ENCODE data around the gene SPATA46.

SPATA46 gene

DNA sequence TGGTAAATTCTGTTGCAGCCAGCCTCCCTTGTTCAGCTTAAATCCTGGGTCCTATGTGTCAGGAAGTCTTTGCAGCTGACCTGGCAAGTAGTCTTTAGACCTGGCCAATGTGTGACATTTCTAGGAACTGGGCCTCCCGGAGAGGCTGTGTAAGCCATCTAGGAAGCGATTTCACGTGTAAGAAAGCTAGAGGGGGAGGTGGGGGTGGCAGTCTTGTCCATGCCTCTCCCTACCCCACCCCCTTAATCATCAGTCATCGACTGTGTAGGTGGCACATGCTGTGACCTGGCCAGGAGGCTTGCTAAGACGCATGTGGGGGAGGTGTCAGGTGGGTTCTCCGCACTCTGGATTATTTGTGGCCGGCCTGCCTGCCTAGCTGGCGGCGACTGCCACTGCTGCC lies 13.3 kb upstream of the SPATA46 start:
- H3K4me1 ChIP-seq (ENCODE audit: control insufficient read depth, insufficient read depth, low read length): peaks cover 22% of the 10 kb centered on the region
- H3K4me3 ChIP-seq (ENCODE audit: low read length): no peak overlapping the region
- H3K27me3 ChIP-seq (ENCODE audit: control insufficient read depth, insufficient read depth, low read length): no peaks in the 10 kb centered on the region
- H3K9ac ChIP-seq (ENCODE audit: low read depth, low read length): peak overlapping the region; percentile 3
- no peaks in the 10 kb centered on the region for H3K36me3 ChIP-seq (ENCODE audit: insufficient read depth, low read length)
- no peaks in the 10 kb centered on the region for H3K9me3 ChIP-seq (replicated peaks; ENCODE audit: low read length)
- H3K4me2 ChIP-seq (ENCODE audit: low read length): peak overlapping the region; percentile 50

DNA sequence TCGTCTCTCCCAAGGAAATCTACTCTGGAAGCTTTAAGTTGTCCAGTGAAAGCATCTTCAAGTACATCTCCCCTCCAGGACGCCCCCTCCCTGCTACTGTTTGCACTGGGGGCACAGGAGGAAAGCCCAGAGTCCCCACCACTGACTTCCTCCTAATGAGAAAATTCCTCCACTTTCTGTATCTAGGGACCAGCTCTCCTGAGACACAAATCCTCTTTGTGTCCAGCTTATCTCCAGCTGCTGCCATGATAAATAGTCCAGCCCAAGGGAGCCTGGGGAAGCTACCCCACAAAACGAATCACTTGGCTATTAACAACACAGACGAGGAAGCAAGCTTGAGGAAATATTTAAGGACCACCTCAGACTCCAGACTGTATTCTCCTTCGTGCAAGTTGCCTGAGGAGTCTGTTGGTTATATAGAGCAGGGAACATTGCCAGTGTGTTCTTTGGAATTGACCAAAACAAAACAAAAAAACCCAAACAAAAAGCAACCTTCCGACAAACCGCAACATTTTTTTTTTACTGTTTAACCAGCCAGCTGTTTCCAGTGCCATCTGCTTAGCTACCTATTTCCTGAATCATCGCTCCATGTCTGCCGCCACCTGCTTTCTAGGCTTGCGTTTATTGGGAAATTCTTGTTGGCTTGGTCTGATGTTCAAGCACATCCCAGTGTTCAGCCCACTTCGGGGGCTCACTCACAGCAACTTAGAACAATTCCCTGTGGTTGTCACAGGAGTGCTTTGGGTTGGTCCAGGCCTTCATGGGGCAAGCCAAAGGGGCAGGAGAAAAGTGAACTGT lies 12.6 kb upstream of the SPATA46 start:
- Histone ChIP-seq H3K9me3 (replicated peaks; ENCODE audit: low read length) (no peaks in the 10 kb centered on the region), H3K27me3 (ENCODE audit: control insufficient read depth, insufficient read depth, low read length) (no peaks in the 10 kb centered on the region), H3K4me2 (ENCODE audit: low read length) (peak overlapping the region; percentile 50), H3K4me1 (ENCODE audit: control insufficient read depth, insufficient read depth, low read length) (peaks cover 22% of the 10 kb centered on the region), H3K36me3 (ENCODE audit: insufficient read depth, low read length) (no peaks in the 10 kb centered on the region), H3K9ac (ENCODE audit: low read depth, low read length) (peak overlapping the region; percentile 43), H3K4me3 (ENCODE audit: low read length) (no peak overlapping the region)

DNA sequence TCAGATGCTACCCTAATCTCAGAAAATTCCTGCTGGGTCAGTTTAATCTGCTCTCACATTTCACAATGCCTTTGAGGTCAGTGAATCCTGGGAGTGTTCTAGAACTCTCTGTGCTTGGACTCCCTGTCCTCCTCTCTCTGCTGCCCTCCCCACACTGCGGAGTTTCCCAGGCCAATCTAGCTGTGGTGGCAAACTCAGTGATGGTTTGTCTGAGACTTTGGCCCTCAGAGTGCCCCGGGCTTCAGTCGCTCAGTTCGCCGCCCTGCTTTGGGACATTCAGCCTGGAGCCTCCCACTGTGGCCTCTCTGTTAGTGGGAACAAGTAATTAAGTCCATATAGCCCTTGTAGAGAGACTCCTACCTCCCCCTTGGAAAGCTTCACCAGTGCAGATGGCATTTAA lies 12.0 kb upstream of the SPATA46 start:
- Histone ChIP-seq H3K4me2 (ENCODE audit: low read length) (peak overlapping the region; percentile 50), H3K9me3 (replicated peaks; ENCODE audit: low read length) (no peaks in the 10 kb centered on the region), H3K9ac (ENCODE audit: low read depth, low read length) (peak overlapping the region; percentile 43), H3K4me3 (ENCODE audit: low read length) (no peak overlapping the region), H3K27me3 (ENCODE audit: control insufficient read depth, insufficient read depth, low read length) (no peaks in the 10 kb centered on the region), H3K4me1 (ENCODE audit: control insufficient read depth, insufficient read depth, low read length) (peaks cover 22% of the 10 kb centered on the region), H3K36me3 (ENCODE audit: insufficient read depth, low read length) (no peaks in the 10 kb centered on the region)

DNA sequence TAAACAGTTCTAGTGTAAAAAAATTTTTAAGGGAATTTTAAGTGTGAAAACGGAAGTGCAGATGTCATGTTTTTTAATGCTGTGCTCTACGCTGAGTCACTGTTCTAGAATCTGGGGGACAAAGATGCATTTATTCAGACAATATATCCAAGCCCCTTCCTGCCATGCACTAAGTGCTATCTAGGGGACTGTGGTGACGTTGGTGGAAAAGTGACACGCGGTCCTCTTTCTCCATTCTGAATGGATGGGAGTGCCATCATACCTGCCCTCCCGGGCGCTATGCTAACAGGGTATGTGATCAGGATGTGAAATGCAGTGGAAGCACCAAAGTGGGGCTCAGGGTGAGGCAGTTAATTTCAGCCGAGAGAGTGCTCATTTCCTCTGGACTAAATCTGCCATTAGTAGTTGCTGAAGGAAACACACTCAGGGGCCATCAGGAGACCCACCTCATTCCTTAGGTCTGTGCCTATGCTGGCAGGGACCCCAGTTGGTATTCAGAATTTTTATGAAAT lies 11.5 kb upstream of the SPATA46 start:
- no peaks in the 10 kb centered on the region for H3K27me3 ChIP-seq (ENCODE audit: control insufficient read depth, insufficient read depth, low read length)
- H3K9me3 ChIP-seq (replicated peaks; ENCODE audit: low read length): no peaks in the 10 kb centered on the region
- H3K4me3 ChIP-seq (ENCODE audit: low read length): no peak overlapping the region

DNA sequence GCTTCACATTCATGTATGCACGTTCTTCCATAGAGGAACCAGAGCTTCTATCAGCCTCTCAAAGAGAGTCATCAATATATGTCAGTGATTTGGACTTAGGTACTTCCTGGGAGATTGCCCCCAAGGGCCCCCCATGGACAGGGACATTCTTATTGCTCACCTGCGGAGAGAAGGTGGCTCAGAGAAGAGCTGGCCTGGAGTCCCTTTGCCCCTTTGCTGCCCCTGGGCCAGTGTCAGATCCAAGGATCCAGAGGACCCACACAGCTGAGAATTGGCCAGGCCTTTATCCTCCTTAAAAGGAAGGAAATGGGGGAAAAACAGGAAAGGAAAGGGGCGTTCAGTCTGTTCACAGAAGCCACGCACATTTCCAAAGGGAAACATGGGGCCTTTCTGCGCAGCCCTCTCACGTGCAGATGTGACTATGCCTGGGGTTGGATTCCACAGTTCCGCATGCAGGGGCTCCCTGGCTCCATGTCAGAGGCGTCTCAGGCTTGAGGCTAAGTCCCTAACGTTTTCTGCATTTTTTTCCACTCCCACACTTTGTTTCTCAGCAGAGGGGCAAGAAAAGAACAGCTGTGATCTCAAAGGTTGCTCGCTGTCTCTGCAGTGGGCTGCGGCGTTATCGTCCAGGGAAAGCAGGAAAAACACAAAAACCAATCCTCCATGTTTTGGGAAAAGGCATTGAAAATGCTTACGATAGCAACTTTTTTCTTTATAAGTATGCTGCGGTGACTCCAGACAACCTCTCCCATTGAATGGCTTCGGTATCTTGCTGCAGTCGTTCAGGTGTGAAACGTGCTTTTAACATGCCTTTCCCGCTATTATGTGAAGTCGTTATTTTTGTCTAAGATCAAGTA lies 10.8 kb upstream of the SPATA46 start:
- H3K27me3 ChIP-seq (ENCODE audit: control insufficient read depth, insufficient read depth, low read length): no peaks in the 10 kb centered on the region
- H3K9ac ChIP-seq (ENCODE audit: low read depth, low read length): no peak overlapping the region
- no peaks in the 10 kb centered on the region for H3K9me3 ChIP-seq (replicated peaks; ENCODE audit: low read length)
- H3K36me3 ChIP-seq (ENCODE audit: insufficient read depth, low read length): no peaks in the 10 kb centered on the region
- no peak overlapping the region for H3K4me3 ChIP-seq (ENCODE audit: low read length)
- no peak overlapping the region for H3K4me2 ChIP-seq (ENCODE audit: low read length)
- peaks cover 22% of the 10 kb centered on the region for H3K4me1 ChIP-seq (ENCODE audit: control insufficient read depth, insufficient read depth, low read length)

More for the DNA sequence above, 11.5 kb upstream of the SPATA46 start:
- no peak overlapping the region for H3K9ac ChIP-seq (ENCODE audit: low read depth, low read length)
- no peaks in the 10 kb centered on the region for H3K36me3 ChIP-seq (ENCODE audit: insufficient read depth, low read length)
- peaks cover 22% of the 10 kb centered on the region for H3K4me1 ChIP-seq (ENCODE audit: control insufficient read depth, insufficient read depth, low read length)
- H3K4me2 ChIP-seq (ENCODE audit: low read length): no peak overlapping the region

DNA sequence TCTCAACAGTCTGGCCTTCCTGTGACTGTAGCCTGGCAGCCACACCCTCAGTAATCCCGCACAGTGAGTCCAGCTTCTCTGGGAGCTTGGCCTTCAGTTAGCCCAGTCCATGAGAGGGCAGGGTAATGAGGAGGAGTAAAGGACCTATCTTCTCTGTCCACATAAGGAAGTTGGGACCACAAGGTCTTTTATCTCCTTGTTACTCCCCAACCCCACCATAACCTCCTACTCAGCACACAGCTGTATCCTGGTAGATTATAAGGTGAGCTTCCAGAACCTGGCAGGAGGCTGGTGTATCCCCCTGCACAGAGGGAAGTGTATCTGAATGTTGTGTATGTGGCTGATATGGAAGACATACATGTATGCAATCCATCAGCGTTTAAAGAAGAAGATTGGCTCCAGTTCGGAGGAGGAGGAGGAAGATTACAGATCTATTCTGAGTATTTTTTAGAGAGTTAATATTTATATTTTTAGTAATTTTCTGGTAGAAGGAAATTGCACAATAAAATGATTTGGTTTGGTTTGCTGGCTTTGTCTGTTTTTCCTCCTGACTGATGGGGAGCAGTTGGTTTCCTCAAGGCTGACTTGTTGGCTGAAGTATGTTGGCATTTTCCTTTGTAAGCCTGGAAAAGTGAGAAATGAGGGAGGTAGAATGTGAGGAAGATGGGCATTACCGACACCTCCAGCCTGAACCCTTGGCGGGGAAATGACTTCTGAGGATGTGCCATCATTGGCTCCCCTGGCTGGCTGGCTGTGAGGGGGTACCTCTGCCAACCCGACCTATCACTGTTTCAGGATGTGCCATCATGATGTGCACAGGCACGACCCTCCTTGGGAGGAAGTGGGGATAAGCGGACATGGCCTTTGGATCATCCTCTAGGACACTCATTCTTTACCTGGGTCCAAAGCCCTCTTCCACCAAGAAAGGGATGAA lies 9.9 kb upstream of the SPATA46 start:
- Histone ChIP-seq H3K4me2 (ENCODE audit: low read length) (no peak overlapping the region), H3K36me3 (ENCODE audit: insufficient read depth, low read length) (no peaks in the 10 kb centered on the region), H3K27me3 (ENCODE audit: control insufficient read depth, insufficient read depth, low read length) (no peaks in the 10 kb centered on the region), H3K9me3 (replicated peaks; ENCODE audit: low read length) (no peaks in the 10 kb centered on the region), H3K4me1 (ENCODE audit: control insufficient read depth, insufficient read depth, low read length) (peaks cover 26% of the 10 kb centered on the region), H3K4me3 (ENCODE audit: low read length) (no peak overlapping the region), H3K9ac (ENCODE audit: low read depth, low read length) (no peak overlapping the region)

DNA sequence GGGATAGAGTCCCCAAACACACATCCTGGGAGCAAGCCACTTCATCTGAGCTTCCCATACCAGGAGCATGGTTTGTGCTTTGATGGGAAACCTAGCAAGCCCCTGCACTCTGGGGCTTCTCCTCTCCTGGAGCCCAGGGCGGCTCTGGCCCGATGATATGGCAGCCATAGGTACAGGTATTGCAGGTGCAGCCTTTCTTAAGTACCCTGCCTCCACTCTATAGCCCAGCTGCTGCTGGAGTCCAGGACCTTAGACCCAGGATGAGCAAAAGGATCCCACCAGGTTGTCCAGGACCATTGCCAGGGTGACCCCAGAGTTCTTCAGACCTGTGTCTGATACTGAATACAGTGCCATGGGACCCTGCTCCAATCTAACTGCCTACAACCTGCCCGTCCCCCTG lies 9.0 kb upstream of the SPATA46 start:
- Histone ChIP-seq H3K4me2 (ENCODE audit: low read length) (no peak overlapping the region), H3K27me3 (ENCODE audit: control insufficient read depth, insufficient read depth, low read length) (no peaks in the 10 kb centered on the region), H3K9me3 (replicated peaks; ENCODE audit: low read length) (no peaks in the 10 kb centered on the region)

DNA sequence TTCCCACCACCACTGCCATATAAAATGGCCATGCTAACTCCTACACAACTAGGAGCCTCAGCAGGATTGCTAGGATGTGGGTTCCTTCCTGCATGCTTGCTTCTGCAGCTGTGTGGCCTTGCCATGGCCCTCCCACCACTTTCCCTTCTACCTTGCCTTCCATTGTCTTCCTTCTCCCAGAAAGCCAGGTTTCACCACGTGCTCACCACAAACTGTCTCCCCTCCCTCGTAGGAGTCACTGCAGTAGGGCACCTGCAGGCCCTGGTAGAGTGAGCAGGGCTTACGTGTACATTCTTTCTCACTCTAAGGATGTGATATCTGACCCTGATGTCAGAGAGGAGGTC lies 8.6 kb upstream of the SPATA46 start:
- Histone ChIP-seq H3K27me3 (ENCODE audit: control insufficient read depth, insufficient read depth, low read length) (no peaks in the 10 kb centered on the region), H3K4me2 (ENCODE audit: low read length) (no peak overlapping the region), H3K36me3 (ENCODE audit: insufficient read depth, low read length) (no peaks in the 10 kb centered on the region), H3K4me3 (ENCODE audit: low read length) (no peak overlapping the region), H3K9me3 (replicated peaks; ENCODE audit: low read length) (no peaks in the 10 kb centered on the region), H3K9ac (ENCODE audit: low read depth, low read length) (no peak overlapping the region), H3K4me1 (ENCODE audit: control insufficient read depth, insufficient read depth, low read length) (peaks cover 28% of the 10 kb centered on the region)

More for the DNA sequence above, 9.0 kb upstream of the SPATA46 start:
- no peak overlapping the region for H3K9ac ChIP-seq (ENCODE audit: low read depth, low read length)
- no peaks in the 10 kb centered on the region for H3K36me3 ChIP-seq (ENCODE audit: insufficient read depth, low read length)
- peaks cover 29% of the 10 kb centered on the region for H3K4me1 ChIP-seq (ENCODE audit: control insufficient read depth, insufficient read depth, low read length)
- H3K4me3 ChIP-seq (ENCODE audit: low read length): no peak overlapping the region

DNA sequence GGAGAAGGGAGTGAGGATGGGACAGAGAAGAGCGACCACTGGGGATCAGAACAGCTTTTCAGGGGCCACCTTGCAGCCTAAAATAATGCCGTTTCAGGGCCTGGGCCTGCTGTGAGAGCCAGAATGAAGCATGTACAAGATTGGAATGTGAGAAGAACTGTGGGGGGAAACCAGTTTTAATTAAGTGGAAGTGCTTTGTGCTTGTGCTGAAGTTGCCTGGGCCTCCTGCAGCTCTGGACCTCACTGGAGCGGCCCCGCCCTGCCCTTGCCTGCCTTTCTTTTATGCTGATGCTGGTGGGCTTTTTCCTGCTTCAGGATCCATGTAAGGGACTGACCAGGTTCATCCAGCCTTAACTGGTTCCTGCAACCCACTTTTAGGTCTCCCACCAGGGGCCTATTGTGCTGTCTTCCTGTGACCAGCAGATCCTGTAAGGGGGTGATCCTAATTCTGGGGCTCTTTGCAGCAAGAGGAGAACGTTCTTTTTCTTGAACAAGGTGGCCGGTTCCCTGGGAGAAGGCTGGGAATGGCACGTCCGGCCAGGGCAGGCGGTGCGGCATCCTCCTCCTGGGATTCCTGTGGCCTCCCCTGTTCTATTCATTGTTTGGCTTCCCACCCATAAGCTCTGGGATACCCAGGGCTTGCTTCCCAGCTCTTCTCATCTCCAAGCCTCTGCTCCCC lies 8.1 kb upstream of the SPATA46 start:
- Histone ChIP-seq H3K36me3 (ENCODE audit: insufficient read depth, low read length) (no peaks in the 10 kb centered on the region), H3K9ac (ENCODE audit: low read depth, low read length) (no peak overlapping the region), H3K4me3 (ENCODE audit: low read length) (no peak overlapping the region), H3K4me1 (ENCODE audit: control insufficient read depth, insufficient read depth, low read length) (peaks cover 23% of the 10 kb centered on the region), H3K9me3 (replicated peaks; ENCODE audit: low read length) (no peaks in the 10 kb centered on the region), H3K4me2 (ENCODE audit: low read length) (no peak overlapping the region), H3K27me3 (ENCODE audit: control insufficient read depth, insufficient read depth, low read length) (no peaks in the 10 kb centered on the region)

DNA sequence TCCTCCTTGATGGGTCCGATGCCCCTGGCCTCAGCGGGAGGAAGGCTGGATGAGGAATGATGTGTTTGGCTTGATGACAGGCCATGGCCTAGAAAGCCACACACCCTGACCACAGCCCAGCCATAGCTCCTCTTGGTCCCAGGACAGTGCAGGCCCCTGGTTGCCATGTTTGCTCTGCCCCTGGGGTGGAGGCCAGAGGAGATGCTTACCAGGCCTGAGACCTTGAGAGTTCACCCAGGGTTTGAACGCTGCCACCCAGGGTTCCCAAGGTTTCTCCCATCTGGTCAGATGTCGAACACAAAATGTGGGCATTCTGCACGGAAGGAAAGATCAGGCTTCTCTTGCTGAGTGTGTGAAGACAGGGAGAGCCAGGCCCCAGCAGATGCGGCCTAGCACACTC lies 7.5 kb upstream of the SPATA46 start:
- H3K9ac ChIP-seq (ENCODE audit: low read depth, low read length): no peak overlapping the region
- peaks cover 18% of the 10 kb centered on the region for H3K4me1 ChIP-seq (ENCODE audit: control insufficient read depth, insufficient read depth, low read length)
- no peak overlapping the region for H3K4me2 ChIP-seq (ENCODE audit: low read length)
- no peaks in the 10 kb centered on the region for H3K27me3 ChIP-seq (ENCODE audit: control insufficient read depth, insufficient read depth, low read length)
- no peak overlapping the region for H3K4me3 ChIP-seq (ENCODE audit: low read length)
- H3K36me3 ChIP-seq (ENCODE audit: insufficient read depth, low read length): no peaks in the 10 kb centered on the region
- no peaks in the 10 kb centered on the region for H3K9me3 ChIP-seq (replicated peaks; ENCODE audit: low read length)

Measured in skeletal muscle satellite cell (primary cell).